Thoracic aorta (tissue), 2 donors: Measurements from ENCODE around the gene PITPNB. TPM values are rescaled to one million over a fixed set of nuclear protein-coding genes. Genes with fewer than 3 reads are reported as not detected.

Experiments used
- ATAC-seq: fragments of 150-250 bp; one replicate; pipeline ENCODE4 v1.8.0; 2017; ENCODE audit warnings: low read depth; ENCODE audit not compliant: insufficient number of reproducible peaks, low FRiP score
- DNase-seq: peaks from one replicate; pipeline ENCODE4 v3.0.0-alpha.2; 2020; ENCODE audit warnings: low spot score
- H3K27ac ChIP-seq, 2 donors: fragments of 200-600 bp; sonication (generic); 1 replicate in 1 of 2; 2 replicates in 1 of 2; pipeline ENCODE4 v1.5.1; 2016; ENCODE audit warnings: mild to moderate bottlenecking in 2 of 2, moderate library complexity in 2 of 2
- H3K27me3 ChIP-seq: fragments of 200-600 bp; sonication (generic); replicated peaks from 2 replicates; pipeline ENCODE4 v1.6.0; 2016; ENCODE audit warnings: mild to moderate bottlenecking; ENCODE audit not compliant: insufficient read depth
- H3K36me3 ChIP-seq: fragments of 200-600 bp; sonication (generic); one replicate; pipeline ENCODE4 v1.5.1; 2016
- H3K4me1 ChIP-seq, 2 donors: fragments of 200-600 bp; sonication (generic); 1 replicate in 1 of 2; 2 replicates in 1 of 2; pipeline versions ENCODE4 v1.5.1 to v1.6.0; 2016; ENCODE audit warnings: low read depth in 2 of 2, mild to moderate bottlenecking in 1 of 2; ENCODE audit not compliant: control insufficient read depth in 1 of 2
- H3K4me3 ChIP-seq: fragments of 200-600 bp; sonication (generic); 2 replicates; pipeline ENCODE4 v1.5.1; 2016; ENCODE audit warnings: mild to moderate bottlenecking
- H3K9me3 ChIP-seq: fragments of 200-600 bp; sonication (generic); 2 replicates; pipeline ENCODE4 v1.5.1; 2016
- CTCF ChIP-seq: fragments of 200-600 bp; sonication (generic); IDR thresholded peaks from one replicate; pipeline ENCODE4 v1.5.1; 2019; ENCODE audit warnings: antibody characterized with exemption
- total RNA-seq, 2 donors: library from RNA; depleted of rRNA; stranded (reverse); fragments of >200 nt; gene quantifications; one replicate each; pipeline versions ENCODE4 v1.1.0 to v1.2.3, GENCODE V29; 2016

PITPNB gene
- total RNA-seq, 2 donors from 2014 or later: 42.2 to 111 TPM

GRCh38 chr22:27867085-27867952, 51.7 kb downstream of the PITPNB start:
- ATAC-seq: no peak
- Histone ChIP-seq H3K4me3 (no peak overlapping the region), H3K4me1 (peaks cover 45 to 88% of the 10 kb centered on the region in 2 donors), H3K36me3 (peaks cover 5% of the 10 kb centered on the region), H3K9me3 (no peaks in the 10 kb centered on the region), H3K27me3 (no peaks in the 10 kb centered on the region), H3K27ac (peak overlapping the region; percentile 76 to 81)
- no peak for TF ChIP-seq CTCF
- DNase-seq: no peak

- ATAC-seq (no peak), DNase-seq (no peak)
- Histone ChIP-seq H3K27me3 (no peaks in the 10 kb centered on the region), H3K4me1 (peaks cover 45 to 84% of the 10 kb centered on the region in 2 donors), H3K4me3 (peak overlapping the region; percentile 22), H3K27ac (peak overlapping the region; percentile 76 to 81), H3K36me3 (peaks cover 5% of the 10 kb centered on the region), H3K9me3 (no peaks in the 10 kb centered on the region)
- TF ChIP-seq CTCF: no peak
Observed at GRCh38 chr22:27866135-27867084, 52.6 kb downstream of the PITPNB start.

- Histone ChIP-seq H3K4me1 (peaks cover 45 to 76% of the 10 kb centered on the region in 2 donors), H3K27me3 (no peaks in the 10 kb centered on the region)
Observed at GRCh38 chr22:27865496-27865895, 53.6 kb downstream of the PITPNB start.

GRCh38 chr22:27863556-27863955, 55.5 kb downstream of the PITPNB start:
- ATAC-seq (no peak), DNase-seq (no peak)
- H3K36me3 ChIP-seq: no peaks in the 10 kb centered on the region
- H3K27ac ChIP-seq: peak overlapping the region in 1 of 2 donors; percentile 76
- no peaks in the 10 kb centered on the region for H3K27me3 ChIP-seq
- TF ChIP-seq CTCF: no peak
- H3K9me3 ChIP-seq: no peaks in the 10 kb centered on the region
- peaks cover 56 to 82% of the 10 kb centered on the region in 2 donors for H3K4me1 ChIP-seq
- H3K4me3 ChIP-seq: no peak overlapping the region

More at GRCh38 chr22:27865496-27865895, 53.6 kb downstream of the PITPNB start:
- H3K36me3 ChIP-seq: no peaks in the 10 kb centered on the region
- TF ChIP-seq CTCF: no peak
- ATAC-seq (no peak), DNase-seq (no peak)
- H3K4me3 ChIP-seq: no peak overlapping the region
- H3K9me3 ChIP-seq: no peaks in the 10 kb centered on the region
- peak overlapping the region; percentile 76 to 81 for H3K27ac ChIP-seq

GRCh38 chr22:27863001-27863400, 56.1 kb downstream of the PITPNB start:
- H3K4me1 ChIP-seq: peaks cover 52 to 82% of the 10 kb centered on the region in 2 donors
- no peaks in the 10 kb centered on the region for H3K36me3 ChIP-seq
- H3K27ac ChIP-seq: peak overlapping the region; percentile 38 to 76
- TF ChIP-seq CTCF: no peak
- no peaks in the 10 kb centered on the region for H3K27me3 ChIP-seq
- no peaks in the 10 kb centered on the region for H3K9me3 ChIP-seq
- ATAC-seq: no peak
- no peak overlapping the region for H3K4me3 ChIP-seq
- DNase-seq: no peak
